GM10248 (cell line): Measurements from ENCODE around the gene FLCN.

Source experiments
- CTCF ChIA-PET: fragments of 300-600 bp; sonication (Branson Sonifier 250); formaldehyde crosslinking; extraction: SDS; loops from one replicate; lab custom pipeline; 2021; ENCODE audit warnings: antibody characterized with exemption; lab: Yijun Ruan, JAX
- POLR2A ChIA-PET: fragments of 350-650 bp; sonication (Branson Sonifier 250); formaldehyde crosslinking; extraction: SDS; loops from one replicate; lab custom pipeline; 2020; ENCODE audit warnings: antibody characterized with exemption; lab: Yijun Ruan, JAX
- DNase-seq: peaks from one replicate; pipeline ENCODE4 v3.0.0; 2012; ENCODE audit errors: extremely low spot score
- TF ChIP-seq, protein P1 (sequence below): IDR thresholded peaks from 2 replicates; pipeline ENCODE4 v1.5.1; 2012; ENCODE audit warnings: mild to moderate bottlenecking, low read depth; ENCODE audit errors: extremely low read depth, missing control alignments, control extremely low read depth

FLCN gene

GRCh38 chr17:17253406-17253805 lies 16.4 kb upstream of the FLCN start:
- TF ChIP-seq, protein P1, sequence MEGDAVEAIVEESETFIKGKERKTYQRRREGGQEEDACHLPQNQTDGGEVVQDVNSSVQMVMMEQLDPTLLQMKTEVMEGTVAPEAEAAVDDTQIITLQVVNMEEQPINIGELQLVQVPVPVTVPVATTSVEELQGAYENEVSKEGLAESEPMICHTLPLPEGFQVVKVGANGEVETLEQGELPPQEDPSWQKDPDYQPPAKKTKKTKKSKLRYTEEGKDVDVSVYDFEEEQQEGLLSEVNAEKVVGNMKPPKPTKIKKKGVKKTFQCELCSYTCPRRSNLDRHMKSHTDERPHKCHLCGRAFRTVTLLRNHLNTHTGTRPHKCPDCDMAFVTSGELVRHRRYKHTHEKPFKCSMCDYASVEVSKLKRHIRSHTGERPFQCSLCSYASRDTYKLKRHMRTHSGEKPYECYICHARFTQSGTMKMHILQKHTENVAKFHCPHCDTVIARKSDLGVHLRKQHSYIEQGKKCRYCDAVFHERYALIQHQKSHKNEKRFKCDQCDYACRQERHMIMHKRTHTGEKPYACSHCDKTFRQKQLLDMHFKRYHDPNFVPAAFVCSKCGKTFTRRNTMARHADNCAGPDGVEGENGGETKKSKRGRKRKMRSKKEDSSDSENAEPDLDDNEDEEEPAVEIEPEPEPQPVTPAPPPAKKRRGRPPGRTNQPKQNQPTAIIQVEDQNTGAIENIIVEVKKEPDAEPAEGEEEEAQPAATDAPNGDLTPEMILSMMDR: no peak
- ChIA-PET POLR2A (interaction anchor here (0.8 kb wide), 1 partner anchor 17 kb away, joined by 3 read pairs; no protein-coding TSS in a partner anchor), CTCF (interaction anchor here (0.8 to 1.2 kb wide), 5 partner anchors 9 to 31 kb away, joined by 4 to 6 read pairs (median 4); no protein-coding TSS in a partner anchor)
- no peak for DNase-seq

- TF ChIP-seq, protein P1: no peak
- DNase-seq: no peak
- ChIA-PET CTCF (interaction anchor here (0.8 to 1.2 kb wide), 3 partner anchors 8 to 29 kb away, joined by 4 to 6 read pairs (median 4); no protein-coding TSS in a partner anchor), POLR2A (interaction anchor here (0.8 kb wide), 1 partner anchor 16 kb away, joined by 3 read pairs; no protein-coding TSS in a partner anchor)
These were observed 15.2 kb upstream of the FLCN start for GRCh38 chr17:17252149-17252661.

DNA sequence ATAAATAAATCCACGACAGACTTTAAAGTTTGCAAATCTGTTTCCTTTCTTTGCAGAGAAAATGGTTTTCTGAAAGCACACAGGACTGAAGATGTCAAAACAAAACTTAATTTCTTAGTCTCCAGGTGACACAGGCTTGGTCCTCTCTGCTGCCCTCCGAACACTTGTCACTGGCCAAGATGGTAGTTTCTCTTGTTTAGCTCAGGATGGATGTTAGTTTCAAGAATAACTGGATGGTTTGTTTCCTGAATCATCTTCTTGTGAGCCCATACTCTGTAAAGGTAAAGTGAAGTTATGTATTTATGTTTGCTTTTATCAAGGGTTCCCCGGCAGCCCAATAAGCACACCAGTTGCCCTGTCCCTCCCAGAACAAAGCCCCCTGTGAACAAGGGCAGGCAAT lies 9.9 kb upstream of the FLCN start:
- CTCF ChIA-PET: no interaction called here
- POLR2A ChIA-PET: no interaction called here
- TF ChIP-seq, protein P1: no peak

DNA sequence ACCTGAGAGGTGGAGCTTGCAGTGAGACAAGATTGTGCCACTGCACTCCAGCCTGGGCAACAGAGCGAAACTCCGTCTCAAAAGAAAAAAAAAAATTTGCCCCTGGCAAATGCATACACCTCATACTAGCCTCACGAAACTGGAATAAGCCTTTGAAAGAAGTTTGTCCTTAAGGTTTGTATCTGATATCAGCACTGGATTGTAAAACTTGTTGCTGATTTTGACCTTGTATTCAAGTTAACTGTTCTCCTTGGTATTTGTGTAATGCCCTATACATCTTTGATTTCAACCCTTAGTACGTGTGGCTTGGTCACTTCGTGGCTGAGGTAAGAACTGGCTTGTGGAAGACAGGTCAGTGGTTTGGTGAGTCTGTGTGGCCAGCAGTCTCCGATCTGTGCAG lies 6.2 kb upstream of the FLCN start:
- no peak for DNase-seq
- TF ChIP-seq, protein P1: no peak
- CTCF ChIA-PET: no interaction called here
- POLR2A ChIA-PET: interaction anchor here (1.8 kb wide), 1 partner anchor 8 kb away, joined by 7 read pairs; no protein-coding TSS in a partner anchor

More for the DNA sequence above, 9.9 kb upstream of the FLCN start:
- no peak for DNase-seq

DNA sequence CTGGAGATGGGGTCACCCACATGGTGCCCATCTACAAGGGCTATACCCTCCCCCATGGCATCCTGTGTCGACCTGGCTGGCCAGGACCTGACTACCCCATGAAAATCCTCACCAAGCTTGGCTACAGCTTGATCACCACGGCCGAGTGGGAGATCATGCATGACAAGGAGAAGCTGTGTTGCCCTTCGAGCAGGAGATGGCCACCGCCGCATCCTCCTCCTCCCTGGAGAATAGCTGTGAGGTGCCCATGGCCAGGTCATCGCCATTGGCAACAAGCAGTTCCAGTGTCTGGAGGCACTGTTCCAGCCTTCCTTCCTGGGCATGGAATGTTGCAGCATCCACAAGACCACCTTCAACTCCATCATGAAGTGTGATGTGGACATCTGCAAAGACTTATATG lies 5.3 kb upstream of the FLCN start:
- CTCF ChIA-PET: interaction anchor here (1.1 kb wide), 1 partner anchor 9 kb away, joined by 4 read pairs; no protein-coding TSS in a partner anchor
- no peak for DNase-seq
- TF ChIP-seq, protein P1: no peak
- POLR2A ChIA-PET: no interaction called here

DNA sequence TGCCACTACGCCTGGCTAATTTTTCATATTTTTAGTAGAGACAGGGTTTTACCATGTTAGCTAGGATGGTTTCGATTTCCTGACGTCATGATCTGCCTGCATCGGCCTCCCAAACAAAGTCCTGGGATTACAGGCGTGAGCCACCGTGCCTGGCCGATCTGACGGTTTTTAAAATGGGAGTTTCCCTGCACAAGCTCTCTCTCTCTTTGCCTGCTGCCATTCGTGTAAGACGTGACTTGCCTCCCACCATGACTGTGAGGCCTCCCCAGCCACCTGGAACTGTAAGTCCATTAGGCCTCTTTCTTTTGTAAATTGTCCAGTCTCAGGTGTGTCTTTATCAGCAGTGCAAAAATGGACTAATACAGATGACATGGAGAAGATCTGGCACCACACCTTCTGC lies 4.7 kb upstream of the FLCN start:
- TF ChIP-seq, protein P1: no peak
- POLR2A ChIA-PET: no interaction called here
- DNase-seq: no peak
- CTCF ChIA-PET: interaction anchor here (1.1 kb wide), 1 partner anchor 9 kb away, joined by 4 read pairs; no protein-coding TSS in a partner anchor
